AG04449 (cell line): ENCODE measurements around the gene ZMYND10.

Experiments used
- CTCF ChIA-PET: fragments of 350-600 bp; formaldehyde crosslinking; extraction: SDS; loops from one replicate; lab custom pipeline; 2021; ENCODE audit warnings: antibody characterized with exemption; lab: Yijun Ruan, JAX
- POLR2A ChIA-PET: fragments of 400-600, 350-600 bp; formaldehyde crosslinking; extraction: SDS; loops from one replicate; lab custom pipeline; 2020; ENCODE audit warnings: antibody characterized with exemption, inconsistent platforms; lab: Yijun Ruan, JAX
- DNase-seq: peaks from one replicate; pipeline ENCODE4 v3.0.0-alpha.2; 2010; ENCODE audit warnings: low read depth, low spot score
- H3K4me3 ChIP-seq: 2 replicates; pipeline ENCODE4 v1.5.1; 2011; ENCODE audit warnings: low read depth, mild to moderate bottlenecking, control low read depth, low read length
- CTCF ChIP-seq: IDR thresholded peaks from one replicate; pipeline ENCODE4 v1.5.1; 2011; ENCODE audit warnings: mild to moderate bottlenecking, moderate library complexity, low read length, control low read depth, inconsistent platforms; ENCODE audit not compliant: insufficient read depth; ENCODE audit errors: missing control alignments

ZMYND10 gene

GRCh38 chr3:50330330-50330729, 15.2 kb downstream of the ZMYND10 start:
- TF ChIP-seq CTCF: no peak
- ChIA-PET POLR2A (no interaction called here), CTCF (interaction anchor here (1.9 kb wide), 1 partner anchor 9 kb away, joined by 7 read pairs; the partner anchor contains the start of gene HYAL2)
- no peak for DNase-seq
- no peak overlapping the region for H3K4me3 ChIP-seq

- peak; percentile 64 for DNase-seq
- POLR2A ChIA-PET: interaction anchor here (0.6 to 2.2 kb wide), 6 partner anchors 9 to 231 kb away, joined by 3 to 31 read pairs (median 4); partner anchors contain the start of gene IFRD2
- CTCF ChIA-PET: interaction anchor here (1.6 to 3.9 kb wide), 5 partner anchors 9 to 134 kb away, joined by 5 to 29 read pairs (median 7); no protein-coding TSS in a partner anchor
- peak within 1 kb of the TSS; percentile 83 for H3K4me3 ChIP-seq
- TF ChIP-seq CTCF: no peak
Measured at GRCh38 chr3:50327943-50328691, 17.4 kb downstream of the ZMYND10 start, which contains the start of gene TUSC2. Gene TUSC2, minus strand, starts transcription at chr3:50328223. Its CDS starts 124 bp downstream, at chr3:50328099.

- DNase-seq: no peak
- POLR2A ChIA-PET: interaction anchor here (0.6 to 2.2 kb wide), 4 partner anchors 9 to 63 kb away, joined by 3 to 31 read pairs (median 6); partner anchors contain the start of gene IFRD2
- CTCF ChIA-PET: interaction anchor here (0.8 to 3.9 kb wide), 6 partner anchors 10 to 133 kb away, joined by 3 to 29 read pairs (median 6); partner anchors contain the start of genes HYAL3 and NAA80
- peak overlapping the region; percentile 83 for H3K4me3 ChIP-seq
- no peak for TF ChIP-seq CTCF
Measured at GRCh38 chr3:50327129-50327528, 18.4 kb downstream of the ZMYND10 start.

- POLR2A ChIA-PET: no interaction called here
- DNase-seq: no peak
- no peak overlapping the region for H3K4me3 ChIP-seq
- CTCF ChIA-PET: interaction anchor here (0.5 to 3.9 kb wide), 7 partner anchors 10 to 132 kb away, joined by 3 to 29 read pairs (median 4); partner anchors contain the start of genes HYAL3 and NAA80
- no peak for TF ChIP-seq CTCF
Measured at GRCh38 chr3:50326182-50326541, 19.4 kb downstream of the ZMYND10 start.

GRCh38 chr3:50325497-50326181, 19.9 kb downstream of the ZMYND10 start:
- no peak for DNase-seq

More at GRCh38 chr3:50325497-50326181, 19.9 kb downstream of the ZMYND10 start:
- ChIA-PET CTCF (interaction anchor here (0.5 to 3.9 kb wide), 10 partner anchors 11 to 132 kb away, joined by 3 to 32 read pairs (median 6); partner anchors contain the start of genes HYAL3, NAA80 and RASSF1), POLR2A (no interaction called here)
- no peak overlapping the region for H3K4me3 ChIP-seq
- no peak for TF ChIP-seq CTCF
